Smooth muscle cell (in vitro differentiated cells): ENCODE data around the gene USH2A. TPM values are rescaled to one million over a fixed set of nuclear protein-coding genes. Genes with fewer than 3 reads are reported as not detected.

Source experiments
- DNase-seq: peaks from one replicate; lab custom pipeline; 2025; ENCODE audit not compliant: unreplicated experiment; lab: John Stamatoyannopoulos, UW
- H2AFZ ChIP-seq: fragments of 200-600 bp; sonication (generic); 2 replicates; pipeline ENCODE4 v1.6.0; 2016; ENCODE audit warnings: antibody characterized with exemption, low read depth, mild to moderate bottlenecking
- H3F3A ChIP-seq: fragments of 200-600 bp; sonication (generic); 2 replicates; pipeline ENCODE4 v1.6.0; 2017; ENCODE audit warnings: antibody characterized with exemption, low read depth
- H3K27ac ChIP-seq: fragments of 200-600 bp; sonication (generic); 2 replicates; pipeline ENCODE4 v1.5.1; 2016; ENCODE audit warnings: low read depth, mild to moderate bottlenecking
- H3K27me3 ChIP-seq: fragments of 200-600 bp; sonication (generic); 2 replicates; pipeline ENCODE4 v1.6.1; 2016; ENCODE audit warnings: low read depth, mild to moderate bottlenecking
- H3K36me3 ChIP-seq: fragments of 200-600 bp; sonication (generic); 2 replicates; pipeline ENCODE4 v1.5.1; 2016; ENCODE audit warnings: low read depth
- H3K4me1 ChIP-seq: fragments of 200-600 bp; sonication (generic); 2 replicates; pipeline ENCODE4 v1.5.1; 2016; ENCODE audit warnings: low read depth
- H3K4me2 ChIP-seq: fragments of 200-600 bp; sonication (generic); 2 replicates; pipeline ENCODE4 v1.6.0; 2016; ENCODE audit warnings: mild to moderate bottlenecking
- H3K4me3 ChIP-seq: fragments of 200-600 bp; sonication (generic); 2 replicates; pipeline ENCODE4 v1.5.1; 2016; ENCODE audit warnings: mild to moderate bottlenecking
- H3K79me2 ChIP-seq: fragments of 200-600 bp; sonication (generic); 2 replicates; pipeline ENCODE4 v1.6.0; 2016; ENCODE audit warnings: low read depth, mild to moderate bottlenecking
- H3K9ac ChIP-seq: fragments of 200-600 bp; sonication (generic); 2 replicates; pipeline ENCODE4 v1.6.0; 2016; ENCODE audit warnings: low read depth
- H3K9me3 ChIP-seq: fragments of 200-600 bp; sonication (generic); replicated peaks from 2 replicates; pipeline ENCODE4 v1.5.1; 2016; ENCODE audit warnings: low read depth
- H4K20me1 ChIP-seq: fragments of 200-600 bp; sonication (generic); 2 replicates; pipeline ENCODE4 v1.6.0; 2016; ENCODE audit warnings: low read depth
- CTCF ChIP-seq: fragments of 200-600 bp; sonication (generic); IDR thresholded peaks from 2 replicates; pipeline ENCODE4 v1.5.1; 2017; ENCODE audit warnings: borderline replicate concordance, mild to moderate bottlenecking, antibody characterized with exemption; ENCODE audit not compliant: insufficient read depth, poor library complexity, severe bottlenecking
- WGBS: methylation state at CpG from one replicate; pipeline ENCODE4 v1.1.7; 2016; ENCODE audit warnings: low lambda C conversion rate; 5-methylcytosine and 5-hydroxymethylcytosine counted together
- polyA plus RNA-seq: library from polyadenylated mRNA; unstranded; fragments of >200 nt; fragmentation: Nextera tagmentation; extraction: Ambion mirVana; gene quantifications from 2 replicates; pipeline ENCODE4 v1.2.1, GENCODE V29; 2016
- total RNA-seq: library from RNA; depleted of rRNA; stranded (reverse); fragments of >200 nt; gene quantifications from 2 replicates; pipeline ENCODE4 v1.2.3, GENCODE V29; 2014

The USH2A gene
- total and polyA plus RNA-seq, 2 experiments from 2014 or later: under 0.01 TPM; not detected in 1

GRCh38 chr1:216310776-216311175, 112.5 kb downstream of the USH2A start:
- Histone ChIP-seq H4K20me1 (no peaks in the 10 kb centered on the region), H2AFZ (no peak overlapping the region), H3K4me2 (no peak overlapping the region)

GRCh38 chr1:216306830-216307229, 116.4 kb downstream of the USH2A start:
- WGBS: 82% methylated on average over 4 of the region's 4 CpGs
- no peaks in the 10 kb centered on the region for H3K27me3 ChIP-seq
- H3F3A ChIP-seq: no peaks in the 10 kb centered on the region
- no peak for TF ChIP-seq CTCF
- DNase-seq: no peak
- no peaks in the 10 kb centered on the region for H3K4me1 ChIP-seq
- H3K79me2 ChIP-seq: no peaks in the 10 kb centered on the region
- no peak overlapping the region for H2AFZ ChIP-seq
- H4K20me1 ChIP-seq: no peaks in the 10 kb centered on the region
- H3K9ac ChIP-seq: no peak overlapping the region
- H3K4me3 ChIP-seq: no peak overlapping the region
- H3K9me3 ChIP-seq: no peaks in the 10 kb centered on the region
- H3K4me2 ChIP-seq: no peak overlapping the region
- H3K27ac ChIP-seq: no peak overlapping the region
- H3K36me3 ChIP-seq: no peaks in the 10 kb centered on the region

More at GRCh38 chr1:216310776-216311175, 112.5 kb downstream of the USH2A start:
- Histone ChIP-seq H3K27ac (no peak overlapping the region), H3K27me3 (no peaks in the 10 kb centered on the region), H3K9ac (no peak overlapping the region), H3K79me2 (no peaks in the 10 kb centered on the region), H3K36me3 (no peaks in the 10 kb centered on the region), H3F3A (no peaks in the 10 kb centered on the region), H3K4me1 (no peaks in the 10 kb centered on the region), H3K9me3 (no peaks in the 10 kb centered on the region), H3K4me3 (no peak overlapping the region)
- TF ChIP-seq CTCF: peak; percentile 63
- DNase-seq: no peak
- 14% methylated on average over 4 of the region's 4 CpGs for WGBS

- TF ChIP-seq CTCF: no peak
- Histone ChIP-seq H3K79me2 (no peaks in the 10 kb centered on the region), H3K4me1 (no peaks in the 10 kb centered on the region), H4K20me1 (no peaks in the 10 kb centered on the region), H3K9me3 (no peaks in the 10 kb centered on the region), H3K36me3 (no peaks in the 10 kb centered on the region), H2AFZ (no peak overlapping the region), H3F3A (no peaks in the 10 kb centered on the region), H3K4me2 (no peak overlapping the region), H3K27ac (no peak overlapping the region), H3K4me3 (no peak overlapping the region), H3K9ac (no peak overlapping the region), H3K27me3 (no peaks in the 10 kb centered on the region)
- DNase-seq: no peak
These were observed 119.6 kb downstream of the USH2A start for GRCh38 chr1:216303690-216304089.

GRCh38 chr1:216293683-216294082, 129.6 kb downstream of the USH2A start:
- no peak for DNase-seq
- Histone ChIP-seq H3K4me2 (peak overlapping the region; percentile 33), H4K20me1 (no peaks in the 10 kb centered on the region), H3K79me2 (no peaks in the 10 kb centered on the region), H3K9ac (no peak overlapping the region), H3K27ac (no peak overlapping the region), H3K27me3 (no peaks in the 10 kb centered on the region), H3K9me3 (no peaks in the 10 kb centered on the region), H2AFZ (peak overlapping the region; percentile 39), H3K4me3 (no peak overlapping the region), H3K4me1 (no peaks in the 10 kb centered on the region), H3F3A (no peaks in the 10 kb centered on the region), H3K36me3 (no peaks in the 10 kb centered on the region)
- WGBS: 40% methylated on average over 6 of the region's 6 CpGs
- TF ChIP-seq CTCF: no peak
